ENCODE results near the gene GRIN2A.

The GRIN2A gene

DNA sequence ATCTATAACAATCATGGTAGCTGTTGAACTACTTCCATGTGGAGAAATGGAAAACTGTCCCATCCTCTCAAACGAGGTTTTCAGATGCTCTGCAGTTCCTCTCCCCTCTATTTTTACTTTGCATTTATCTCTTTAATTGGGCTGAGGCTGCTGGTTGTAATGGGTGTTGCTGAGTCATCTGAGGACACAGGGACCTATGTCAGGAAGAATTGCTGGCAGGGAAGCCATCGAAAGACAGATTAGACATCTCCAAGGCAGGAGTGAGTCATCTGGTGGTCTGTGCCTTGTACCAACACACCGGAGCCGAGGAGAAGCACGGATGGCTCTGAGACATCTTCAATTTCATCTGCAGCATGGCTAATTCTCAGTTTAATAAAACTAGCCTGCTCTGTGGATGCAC, 394.5 kb downstream of the GRIN2A start:
- Mint-ChIP-seq H3K27ac (no peak overlapping the region), H3K9me3 (peaks cover 12% of the 10 kb centered on the region), H3K36me3 (ENCODE audit: low read depth) (no peaks in the 10 kb centered on the region), H3K27me3 (ENCODE audit: low read depth) (no peaks in the 10 kb centered on the region), H3K4me1 (ENCODE audit: low read depth) (no peaks in the 10 kb centered on the region), H3K4me3 (no peak overlapping the region)

DNA sequence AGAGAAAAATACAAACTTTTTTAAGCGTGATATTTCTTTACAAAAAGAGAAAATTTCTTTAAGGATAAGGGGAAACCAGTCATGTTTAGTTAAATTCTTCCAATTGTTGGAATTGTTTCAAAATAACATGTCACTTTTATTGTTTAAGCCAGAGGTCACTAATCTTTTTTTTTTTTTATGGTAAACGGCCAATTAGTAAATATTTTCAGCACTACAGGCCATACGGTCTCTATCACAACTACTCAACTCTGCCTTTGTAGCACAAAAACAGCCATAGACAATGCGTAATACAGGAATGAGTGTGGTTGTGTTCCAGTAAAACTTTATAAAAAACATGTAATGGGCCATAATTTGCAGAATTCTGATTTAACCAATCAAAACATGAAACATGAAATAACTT, 401.4 kb downstream of the GRIN2A start:
- H3K4me3 Mint-ChIP-seq: no peak overlapping the region
- H3K9me3 Mint-ChIP-seq: peaks cover 5% of the 10 kb centered on the region
- H3K27ac Mint-ChIP-seq: no peak overlapping the region
- no peaks in the 10 kb centered on the region for H3K36me3 Mint-ChIP-seq (ENCODE audit: low read depth)
- no peaks in the 10 kb centered on the region for H3K27me3 Mint-ChIP-seq (ENCODE audit: low read depth)
- H3K4me1 Mint-ChIP-seq (ENCODE audit: low read depth): no peaks in the 10 kb centered on the region

DNA sequence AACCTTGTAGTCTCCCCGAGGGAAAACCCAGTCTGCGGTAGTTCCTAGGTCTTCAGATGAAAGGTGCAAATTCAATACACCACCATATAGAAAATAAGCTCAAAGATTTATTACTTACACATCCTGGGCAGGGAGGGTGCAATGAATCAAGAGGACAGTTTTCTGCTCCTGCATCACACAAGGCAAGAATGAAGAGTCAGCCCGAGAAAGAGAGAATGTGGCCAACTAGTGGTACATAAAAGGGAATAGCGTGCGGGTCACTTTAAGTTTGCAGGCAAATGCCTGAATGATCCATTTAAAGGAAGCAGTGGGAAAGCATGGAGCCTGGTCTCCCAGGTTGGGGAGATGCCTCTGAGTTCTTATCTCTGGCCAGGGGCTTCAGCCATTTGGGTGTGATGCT, 403.4 kb downstream of the GRIN2A start:
- H3K27me3 Mint-ChIP-seq (ENCODE audit: low read depth): no peaks in the 10 kb centered on the region
- H3K36me3 Mint-ChIP-seq (ENCODE audit: low read depth): no peaks in the 10 kb centered on the region
- peaks cover 9% of the 10 kb centered on the region for H3K9me3 Mint-ChIP-seq
- H3K4me3 Mint-ChIP-seq: no peak overlapping the region
- H3K27ac Mint-ChIP-seq: no peak overlapping the region
- H3K4me1 Mint-ChIP-seq (ENCODE audit: low read depth): no peaks in the 10 kb centered on the region

DNA sequence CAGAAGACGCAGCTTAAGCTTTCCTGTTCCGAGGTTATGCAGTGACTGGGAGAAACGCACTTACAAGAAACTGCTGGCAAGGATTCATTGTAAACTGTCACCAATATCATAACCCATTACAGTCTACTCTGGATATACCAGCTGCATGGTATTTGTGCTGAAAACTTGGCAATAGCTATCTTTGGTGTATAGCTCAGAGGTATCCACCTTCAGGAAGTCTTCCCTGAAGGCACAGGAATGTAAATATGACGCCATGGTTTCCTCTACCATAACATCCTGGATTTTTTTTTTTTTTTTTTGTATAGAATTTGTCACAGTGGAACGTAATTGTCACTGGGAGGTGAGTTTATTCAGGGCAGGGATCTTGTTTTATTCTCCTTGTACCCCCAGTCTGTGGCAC, 406.2 kb downstream of the GRIN2A start:
- Mint-ChIP-seq H3K9me3 (peaks cover 4% of the 10 kb centered on the region), H3K27ac (no peak overlapping the region), H3K36me3 (ENCODE audit: low read depth) (no peaks in the 10 kb centered on the region), H3K4me3 (no peak overlapping the region), H3K4me1 (ENCODE audit: low read depth) (no peaks in the 10 kb centered on the region), H3K27me3 (ENCODE audit: low read depth) (no peaks in the 10 kb centered on the region)

DNA sequence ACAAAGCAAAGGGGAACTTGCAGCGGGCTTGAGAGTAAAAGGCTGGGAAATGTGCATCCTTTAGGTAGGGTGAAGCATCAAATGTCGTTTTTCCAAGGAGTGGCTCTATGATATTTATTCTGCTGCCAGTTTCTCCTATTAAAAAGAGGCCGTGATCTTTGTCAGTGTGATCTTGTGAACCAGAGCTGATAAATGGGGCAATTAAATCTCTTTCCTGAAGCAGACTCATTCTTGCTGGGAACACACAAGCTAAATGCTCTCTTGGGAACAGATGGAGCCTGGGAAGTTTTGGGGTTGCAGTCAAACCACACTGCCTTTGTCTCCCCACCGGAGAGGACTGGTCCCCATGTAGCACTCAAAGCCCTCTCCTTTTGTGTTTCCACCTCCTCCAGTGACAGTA, 408.9 kb downstream of the GRIN2A start:
- Mint-ChIP-seq H3K27ac (no peak overlapping the region), H3K36me3 (ENCODE audit: low read depth) (no peaks in the 10 kb centered on the region), H3K4me3 (no peak overlapping the region)

DNA sequence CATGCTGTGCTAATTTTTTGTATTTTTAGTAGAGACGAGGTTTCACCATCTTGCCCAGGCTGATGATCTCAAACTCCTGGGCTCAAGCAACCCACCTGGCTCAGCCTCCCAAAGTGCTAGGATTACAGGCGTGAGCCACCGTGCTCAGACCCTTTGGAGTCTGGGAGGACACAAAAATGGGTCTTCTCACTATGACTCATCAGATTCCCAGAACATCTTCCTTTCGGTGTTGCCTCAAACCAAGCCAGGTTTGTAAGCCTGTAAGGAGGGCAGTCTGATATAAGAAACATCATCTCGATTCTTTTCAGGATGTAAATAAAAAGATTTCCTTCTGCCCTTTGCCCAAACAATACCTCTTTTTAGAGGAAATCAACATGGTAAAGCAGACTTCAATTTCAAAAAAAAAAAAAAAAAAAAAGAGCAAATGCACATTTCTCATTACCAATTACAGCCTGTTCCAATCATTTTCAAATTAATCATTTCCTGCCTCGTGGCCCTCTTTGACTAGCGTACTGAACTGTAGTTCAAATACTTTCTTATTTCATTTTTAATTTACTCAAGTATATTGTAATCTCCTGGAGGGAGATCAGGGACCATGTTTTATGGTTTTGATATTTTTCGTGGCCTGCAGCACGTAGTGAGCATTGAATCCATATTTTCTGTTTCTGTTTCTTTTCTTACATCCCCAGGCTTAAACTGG, 409.6 kb downstream of the GRIN2A start:
- H3K4me1 Mint-ChIP-seq (ENCODE audit: low read depth): no peaks in the 10 kb centered on the region
- no peaks in the 10 kb centered on the region for H3K27me3 Mint-ChIP-seq (ENCODE audit: low read depth)
- no peaks in the 10 kb centered on the region for H3K36me3 Mint-ChIP-seq (ENCODE audit: low read depth)
- no peak overlapping the region for H3K27ac Mint-ChIP-seq
- H3K4me3 Mint-ChIP-seq: no peak overlapping the region
- H3K9me3 Mint-ChIP-seq: peaks cover 4% of the 10 kb centered on the region

More for the DNA sequence above, 408.9 kb downstream of the GRIN2A start:
- no peaks in the 10 kb centered on the region for H3K4me1 Mint-ChIP-seq (ENCODE audit: low read depth)
- H3K9me3 Mint-ChIP-seq: peaks cover 4% of the 10 kb centered on the region
- H3K27me3 Mint-ChIP-seq (ENCODE audit: low read depth): no peaks in the 10 kb centered on the region

DNA sequence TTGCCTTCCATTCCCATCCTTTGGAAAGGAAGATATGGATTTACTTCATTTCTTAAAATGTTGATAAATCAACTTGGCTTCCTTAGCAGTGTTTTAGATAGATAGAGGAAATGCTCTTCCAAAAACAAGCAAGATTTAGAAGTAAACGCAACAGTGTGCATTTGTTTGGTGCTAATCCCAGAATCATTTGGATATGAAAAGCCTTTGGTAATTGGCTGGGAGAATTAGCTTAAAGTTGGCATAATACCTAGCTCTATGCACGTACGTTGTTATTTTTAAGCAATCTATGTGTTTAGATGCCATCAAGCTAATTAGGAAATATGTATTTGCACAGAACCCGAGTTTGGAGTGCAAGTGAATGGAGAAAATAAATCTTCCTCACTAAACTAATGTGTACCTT, 415.3 kb downstream of the GRIN2A start:
- Mint-ChIP-seq H3K4me1 (ENCODE audit: low read depth) (no peaks in the 10 kb centered on the region), H3K9me3 (peaks cover 11% of the 10 kb centered on the region), H3K27ac (no peak overlapping the region), H3K27me3 (ENCODE audit: low read depth) (no peaks in the 10 kb centered on the region), H3K4me3 (no peak overlapping the region), H3K36me3 (ENCODE audit: low read depth) (no peaks in the 10 kb centered on the region)

DNA sequence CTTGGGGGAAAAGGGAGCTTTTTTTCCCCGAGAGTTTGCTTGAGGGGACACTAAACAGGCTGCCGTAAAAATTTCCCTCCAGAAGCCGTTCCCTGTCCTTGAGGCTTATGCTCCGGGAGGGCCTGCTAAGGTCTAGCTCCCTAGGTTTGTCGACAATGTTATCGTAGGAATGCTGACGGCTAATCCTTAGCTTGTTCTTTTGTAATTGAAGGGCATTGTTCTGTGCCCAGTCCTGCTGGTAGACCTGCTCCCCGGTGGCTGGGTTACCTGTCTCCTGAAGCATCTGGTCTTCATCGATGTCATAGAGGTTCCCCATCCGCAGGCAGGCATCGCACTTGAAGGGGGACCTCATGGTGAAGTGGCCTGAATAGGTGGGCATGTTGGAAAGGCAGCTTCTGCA, 418.7 kb downstream of the GRIN2A start:
- Mint-ChIP-seq H3K27ac (no peak overlapping the region), H3K36me3 (ENCODE audit: low read depth) (no peaks in the 10 kb centered on the region), H3K9me3 (peaks cover 17% of the 10 kb centered on the region), H3K4me3 (no peak overlapping the region), H3K27me3 (ENCODE audit: low read depth) (no peaks in the 10 kb centered on the region), H3K4me1 (ENCODE audit: low read depth) (no peaks in the 10 kb centered on the region)

DNA sequence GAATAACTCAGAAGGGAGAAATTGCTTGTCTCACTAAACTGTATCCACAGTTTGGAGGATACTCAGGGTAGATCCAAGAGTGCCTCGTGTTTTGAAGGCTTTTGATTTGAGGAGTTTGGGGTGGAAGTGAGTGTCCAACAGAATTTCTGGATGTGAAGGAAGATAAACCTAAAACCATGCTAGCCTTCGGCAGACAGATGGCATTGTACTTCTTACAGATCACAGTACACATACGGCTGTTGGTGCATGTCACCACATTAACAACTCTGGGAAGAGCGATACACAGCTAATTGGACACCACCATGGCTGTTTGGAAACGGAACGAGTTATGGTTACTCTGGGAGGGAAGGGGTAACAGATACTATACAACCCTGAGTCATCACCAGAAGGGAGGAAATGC, 420.4 kb downstream of the GRIN2A start:
- peaks cover 12% of the 10 kb centered on the region for H3K9me3 Mint-ChIP-seq
- H3K27ac Mint-ChIP-seq: no peak overlapping the region
- H3K4me1 Mint-ChIP-seq (ENCODE audit: low read depth): no peaks in the 10 kb centered on the region
- H3K36me3 Mint-ChIP-seq (ENCODE audit: low read depth): no peaks in the 10 kb centered on the region
- H3K27me3 Mint-ChIP-seq (ENCODE audit: low read depth): no peaks in the 10 kb centered on the region
- no peak overlapping the region for H3K4me3 Mint-ChIP-seq

DNA sequence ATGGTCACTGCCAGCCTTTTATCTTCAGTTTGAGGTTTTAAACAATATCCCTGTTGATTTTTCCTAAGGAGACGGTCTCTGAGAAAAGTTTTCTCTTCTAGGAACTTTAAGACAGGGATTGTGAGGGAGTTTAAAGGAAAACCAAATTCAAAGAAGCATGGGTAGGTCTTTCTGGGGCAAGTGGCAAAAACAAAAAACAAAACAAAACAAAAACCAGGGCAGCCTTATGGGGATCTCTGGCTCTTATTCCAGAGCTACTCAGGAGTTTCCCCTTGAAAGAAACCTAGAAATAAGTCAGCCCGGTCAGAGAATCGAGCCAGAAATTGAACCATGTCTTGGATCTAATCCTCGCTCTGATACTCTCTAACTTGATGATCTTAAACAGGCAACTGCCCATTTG, 424.5 kb downstream of the GRIN2A start:
- H3K9me3 Mint-ChIP-seq: peaks cover 12% of the 10 kb centered on the region
- no peaks in the 10 kb centered on the region for H3K27me3 Mint-ChIP-seq (ENCODE audit: low read depth)
- no peaks in the 10 kb centered on the region for H3K36me3 Mint-ChIP-seq (ENCODE audit: low read depth)
- no peak overlapping the region for H3K27ac Mint-ChIP-seq
- no peaks in the 10 kb centered on the region for H3K4me1 Mint-ChIP-seq (ENCODE audit: low read depth)
- H3K4me3 Mint-ChIP-seq: no peak overlapping the region

DNA sequence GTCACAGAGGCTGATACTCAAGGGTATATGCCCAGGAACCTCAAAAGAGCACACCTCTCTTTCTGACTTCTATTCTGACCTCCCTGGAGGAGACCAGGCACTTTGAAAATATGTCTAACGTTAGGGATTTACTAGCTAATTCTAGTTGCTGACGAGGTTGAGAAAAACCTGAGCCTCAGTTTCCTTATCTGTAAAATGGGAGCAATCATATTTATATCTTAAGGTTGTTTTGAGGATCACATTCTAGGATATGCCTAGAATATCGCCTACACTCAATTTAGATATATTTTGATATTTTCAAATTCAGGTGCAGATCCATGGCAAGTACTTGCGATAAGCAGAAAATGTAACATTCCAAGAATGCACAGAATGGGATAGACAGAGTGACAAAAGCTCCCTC, 425.8 kb downstream of the GRIN2A start:
- Mint-ChIP-seq H3K9me3 (peaks cover 3% of the 10 kb centered on the region), H3K4me1 (ENCODE audit: low read depth) (no peaks in the 10 kb centered on the region), H3K36me3 (ENCODE audit: low read depth) (no peaks in the 10 kb centered on the region), H3K27ac (no peak overlapping the region), H3K27me3 (ENCODE audit: low read depth) (no peaks in the 10 kb centered on the region), H3K4me3 (no peak overlapping the region)

DNA sequence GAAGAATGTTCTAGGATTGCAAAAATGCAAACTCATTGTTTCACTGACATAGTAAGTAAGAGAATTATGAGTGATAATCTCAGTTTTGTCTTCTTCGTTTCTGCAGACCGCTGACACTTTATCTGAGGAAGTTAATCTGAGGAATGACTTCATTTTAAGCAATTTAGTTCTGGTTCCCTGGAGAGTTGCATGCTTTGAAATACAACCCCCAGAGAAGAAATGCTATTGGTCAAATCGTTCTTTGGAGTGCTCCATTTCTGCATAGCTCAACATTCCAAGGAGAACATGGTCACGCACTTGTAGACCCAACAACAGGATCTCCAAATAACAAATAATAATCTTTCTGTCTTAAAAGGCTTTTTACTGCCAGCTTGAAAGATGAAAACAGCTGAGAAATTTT, 427.1 kb downstream of the GRIN2A start:
- peaks cover 6% of the 10 kb centered on the region for H3K9me3 Mint-ChIP-seq
- H3K27me3 Mint-ChIP-seq (ENCODE audit: low read depth): no peaks in the 10 kb centered on the region

DNA sequence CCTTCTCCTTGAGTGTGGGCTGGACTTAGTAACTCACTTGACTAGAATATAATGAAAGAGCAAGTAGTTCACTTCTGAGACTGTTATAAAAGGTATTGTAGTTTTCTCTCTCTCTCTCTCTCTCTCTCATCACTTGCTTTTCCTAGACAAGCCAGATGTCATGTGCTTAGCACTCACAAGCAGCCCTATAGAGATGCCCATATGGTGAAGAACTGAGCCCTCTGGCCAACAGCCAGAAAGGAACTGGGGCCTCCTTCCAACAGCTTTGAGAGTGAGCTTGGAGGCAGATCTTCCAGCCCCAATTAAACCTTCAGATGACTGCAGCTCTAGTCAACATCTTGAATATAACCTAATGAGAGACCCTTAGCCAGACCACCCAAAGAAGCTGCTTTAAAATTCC, 440.5 kb downstream of the GRIN2A start:
- Mint-ChIP-seq H3K27me3 (ENCODE audit: low read depth) (no peaks in the 10 kb centered on the region), H3K27ac (no peak overlapping the region), H3K36me3 (ENCODE audit: low read depth) (no peaks in the 10 kb centered on the region), H3K9me3 (peaks cover 4% of the 10 kb centered on the region), H3K4me1 (ENCODE audit: low read depth) (no peaks in the 10 kb centered on the region), H3K4me3 (no peak overlapping the region)

More for the DNA sequence above, 427.1 kb downstream of the GRIN2A start:
- no peak overlapping the region for H3K4me3 Mint-ChIP-seq
- H3K36me3 Mint-ChIP-seq (ENCODE audit: low read depth): no peaks in the 10 kb centered on the region
- H3K4me1 Mint-ChIP-seq (ENCODE audit: low read depth): no peaks in the 10 kb centered on the region
- no peak overlapping the region for H3K27ac Mint-ChIP-seq

DNA sequence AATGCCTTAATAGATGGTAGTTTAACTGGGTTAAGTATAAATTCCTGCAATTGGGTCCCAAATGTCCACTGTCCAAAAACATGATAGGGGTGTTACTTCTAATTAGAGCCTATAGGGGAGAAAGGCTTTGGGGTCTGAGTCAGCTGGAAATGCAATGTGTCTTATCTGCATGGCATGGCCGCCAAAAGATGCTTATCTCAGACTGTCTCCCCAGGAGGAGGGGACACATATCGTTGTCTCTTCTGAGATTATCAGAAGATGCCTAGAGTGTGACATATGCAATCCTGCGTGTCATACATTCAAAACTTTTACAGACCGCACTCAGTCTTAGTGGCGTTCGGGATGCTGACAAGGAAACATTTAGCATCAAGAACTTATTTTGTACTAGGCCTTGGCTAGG, 442.9 kb downstream of the GRIN2A start:
- no peak overlapping the region for H3K4me3 Mint-ChIP-seq
- H3K9me3 Mint-ChIP-seq: peaks cover 4% of the 10 kb centered on the region
- no peak overlapping the region for H3K27ac Mint-ChIP-seq
- H3K27me3 Mint-ChIP-seq (ENCODE audit: low read depth): no peaks in the 10 kb centered on the region
- H3K4me1 Mint-ChIP-seq (ENCODE audit: low read depth): no peaks in the 10 kb centered on the region
- H3K36me3 Mint-ChIP-seq (ENCODE audit: low read depth): no peaks in the 10 kb centered on the region

DNA sequence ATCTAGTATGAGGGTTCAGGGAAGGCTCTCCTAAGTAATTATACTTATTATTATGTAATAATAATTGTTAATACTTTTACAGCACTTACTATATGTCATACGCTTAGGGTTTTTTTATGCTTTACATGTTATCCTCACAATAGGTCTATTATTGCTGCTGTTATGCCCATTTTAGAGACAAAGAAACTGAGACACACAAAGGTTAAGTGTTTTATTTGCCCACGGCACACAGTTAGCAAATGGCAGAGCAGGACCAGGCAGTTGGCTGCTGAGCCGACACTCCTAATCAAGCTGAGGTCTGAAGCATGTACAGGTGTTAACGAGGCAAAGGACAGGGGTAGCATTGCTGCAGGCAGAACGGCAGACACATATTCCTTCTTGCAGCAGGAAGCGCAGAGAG, 443.5 kb downstream of the GRIN2A start:
- H3K4me1 Mint-ChIP-seq (ENCODE audit: low read depth): no peaks in the 10 kb centered on the region
- no peak overlapping the region for H3K4me3 Mint-ChIP-seq
- H3K9me3 Mint-ChIP-seq: peaks cover 4% of the 10 kb centered on the region
- no peaks in the 10 kb centered on the region for H3K27me3 Mint-ChIP-seq (ENCODE audit: low read depth)
- H3K27ac Mint-ChIP-seq: no peak overlapping the region
- no peaks in the 10 kb centered on the region for H3K36me3 Mint-ChIP-seq (ENCODE audit: low read depth)

DNA sequence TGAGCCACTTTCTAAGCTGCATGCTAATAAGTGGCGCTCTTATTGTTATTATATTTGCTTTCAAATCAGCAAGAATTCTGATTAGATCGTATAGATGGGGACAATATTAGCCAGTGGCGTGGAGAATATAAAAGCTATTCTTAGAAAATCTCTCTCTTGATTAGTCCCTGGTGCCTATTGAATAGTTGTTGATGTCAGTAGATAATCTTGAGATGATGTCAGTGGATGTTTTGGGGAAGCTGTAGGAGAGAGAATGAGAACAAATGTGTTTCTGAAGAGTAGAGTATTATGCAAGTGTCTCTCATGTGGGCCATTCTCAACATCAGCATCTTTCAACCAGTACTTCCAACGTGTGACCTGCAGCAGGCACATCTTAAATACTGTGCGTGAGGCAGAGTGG, 445.7 kb downstream of the GRIN2A start:
- H3K9me3 Mint-ChIP-seq: peaks cover 3% of the 10 kb centered on the region
- H3K27ac Mint-ChIP-seq: no peak overlapping the region
- no peaks in the 10 kb centered on the region for H3K27me3 Mint-ChIP-seq (ENCODE audit: low read depth)
- H3K36me3 Mint-ChIP-seq (ENCODE audit: low read depth): no peaks in the 10 kb centered on the region
- no peaks in the 10 kb centered on the region for H3K4me1 Mint-ChIP-seq (ENCODE audit: low read depth)
- no peak overlapping the region for H3K4me3 Mint-ChIP-seq
